Activated CD4-positive, CD25-positive, alpha-beta regulatory T cell treated with anti-CD3 and anti-CD28 coated beads, Interleukin-2, amount 50 U/mL, for 16 hours (primary cell): ENCODE measurements around the gene SIAH3.

Experiments
- DNase-seq: peaks from one replicate; pipeline ENCODE4 v3.0.0-alpha.2; 2020; ENCODE audit warnings: low read depth, low spot score

SIAH3 gene

GRCh38 chr13:45744979-45745378, 106.6 kb downstream of the SIAH3 start:
- DNase-seq: no peak

- no peak for DNase-seq
These were observed 108.6 kb downstream of the SIAH3 start for GRCh38 chr13:45742985-45743384.

GRCh38 chr13:45737571-45738017, 114.0 kb downstream of the SIAH3 start:
- DNase-seq: no peak

DNA sequence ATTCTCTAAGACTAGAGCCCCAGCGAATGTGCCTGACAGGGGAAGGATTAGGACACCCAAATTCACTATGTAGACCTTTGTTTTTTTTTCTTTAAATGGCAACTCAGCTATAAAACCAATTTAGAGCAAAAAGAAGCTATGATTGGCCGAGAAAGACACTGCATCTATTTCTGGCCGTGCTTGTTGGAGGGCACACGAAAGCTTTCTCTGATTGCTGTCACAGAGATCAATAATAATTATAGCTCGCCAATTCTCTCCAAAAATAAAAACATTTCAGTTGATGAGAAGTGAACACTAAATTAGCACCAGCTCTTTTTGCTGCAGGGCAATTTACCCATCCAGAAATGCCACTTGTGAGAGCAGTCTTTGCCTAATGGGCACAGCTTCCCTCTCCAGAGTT, 118.2 kb downstream of the SIAH3 start:
- no peak for DNase-seq

DNA sequence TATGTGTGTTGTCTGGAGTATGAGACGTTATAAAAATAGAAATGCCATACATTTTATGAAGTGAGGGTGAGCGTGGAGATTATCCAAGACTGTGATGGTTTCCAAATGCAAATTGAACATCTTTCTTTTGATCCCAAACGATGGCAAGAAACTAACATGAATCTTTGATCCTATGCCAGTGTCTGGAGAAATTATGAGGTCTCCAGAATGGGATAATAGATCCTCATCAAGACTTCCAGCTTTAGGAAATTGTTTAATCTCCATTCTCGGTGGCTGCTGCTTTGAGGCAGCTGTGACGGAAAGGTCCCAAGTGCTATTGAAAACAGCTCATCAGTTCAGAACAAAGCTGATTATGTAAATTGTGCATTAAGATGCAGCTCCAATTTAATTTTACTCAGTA, 118.6 kb downstream of the SIAH3 start:
- DNase-seq: no peak

- no peak for DNase-seq
These were observed 120.1 kb downstream of the SIAH3 start for GRCh38 chr13:45731455-45731854.

DNA sequence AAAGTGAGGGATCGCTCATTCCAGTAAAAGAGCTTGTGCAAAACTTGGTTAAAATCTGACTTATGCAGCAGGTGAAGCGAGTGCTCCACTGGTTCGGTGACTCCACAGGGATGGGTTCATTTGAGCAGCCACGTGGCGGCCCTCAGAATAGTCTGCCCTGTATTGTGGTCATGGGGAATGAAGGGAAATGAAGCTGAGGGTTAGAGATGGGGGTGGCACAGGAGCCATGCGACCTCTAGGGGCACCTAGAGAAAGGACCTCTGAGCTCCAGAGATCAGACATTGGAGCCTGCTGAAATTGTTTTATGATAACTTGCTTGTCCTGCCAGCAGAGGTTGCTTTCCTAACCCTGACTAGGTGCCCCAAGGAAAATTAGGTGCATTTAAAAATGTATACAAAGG, 122.8 kb downstream of the SIAH3 start:
- no peak for DNase-seq
